NCI-H2227 (cell line): ENCODE results near the gene FSD1.
"Not testable (repeated sequence)": the region's sequence is repeated elsewhere in the genome, so short reads cannot be mapped to it uniquely, and the experiment has no call there.

ENCODE experiments used
- DNase-seq: peaks from one replicate; lab custom pipeline; 2025; ENCODE audit not compliant: unreplicated experiment; lab: John Stamatoyannopoulos, UW

FSD1 gene

GRCh38 chr19:4342615-4343369 is 38.4 kb downstream of the FSD1 start:
- DNase-seq = peak; percentile 97

- DNase-seq = peak; percentile 89
Measured at GRCh38 chr19:4343370-4344307, 39.2 kb downstream of the FSD1 start, which contains the start of gene MPND. MPND (plus strand) TSS chr19:4343562; CDS start chr19:4343594, 32 bp downstream.

- no peak for DNase-seq
Measured at GRCh38 chr19:4345342-4346019, 41.1 kb downstream of the FSD1 start.

- no peak for DNase-seq
Measured at GRCh38 chr19:4346020-4346383, 41.6 kb downstream of the FSD1 start.

GRCh38 chr19:4347521-4347920 is 43.1 kb downstream of the FSD1 start:
- DNase-seq = no peak

GRCh38 chr19:4349225-4349624 is 44.8 kb downstream of the FSD1 start:
- DNase-seq = not testable (repeated sequence)

- DNase-seq = no peak
Measured at GRCh38 chr19:4350111-4350510, 45.7 kb downstream of the FSD1 start.

GRCh38 chr19:4350726-4351125 is 46.3 kb downstream of the FSD1 start:
- no peak for DNase-seq

GRCh38 chr19:4352701-4353121 is 48.3 kb downstream of the FSD1 start:
- DNase-seq = peak; percentile 72

- no peak for DNase-seq
Measured at GRCh38 chr19:4354282-4354681, 49.9 kb downstream of the FSD1 start.

- DNase-seq = no peak
Measured at GRCh38 chr19:4354897-4355296, 50.5 kb downstream of the FSD1 start.

- no peak for DNase-seq
Measured at GRCh38 chr19:4357095-4357797, 52.8 kb downstream of the FSD1 start.

- no peak for DNase-seq
Measured at GRCh38 chr19:4357921-4358326, 53.5 kb downstream of the FSD1 start.

- DNase-seq = no peak
Measured at GRCh38 chr19:4358709-4359626, 54.6 kb downstream of the FSD1 start.

- no peak for DNase-seq
Measured at GRCh38 chr19:4359627-4360000, 55.2 kb downstream of the FSD1 start.

- DNase-seq = no peak
Measured at GRCh38 chr19:4360081-4360569, 55.7 kb downstream of the FSD1 start.

GRCh38 chr19:4360641-4361151 is 56.3 kb downstream of the FSD1 start:
- DNase-seq = no peak

- no peak for DNase-seq
Measured at GRCh38 chr19:4361152-4362046, 57.0 kb downstream of the FSD1 start.
